ENCODE measurements around the gene CHIA. TPM values are rescaled to one million over a fixed set of nuclear protein-coding genes. Genes with fewer than 3 reads are reported as not detected.

The CHIA gene
- total and polyA plus RNA-seq, 2 donors from 2014 or later: 0.52 TPM; not detected in 1

DNA sequence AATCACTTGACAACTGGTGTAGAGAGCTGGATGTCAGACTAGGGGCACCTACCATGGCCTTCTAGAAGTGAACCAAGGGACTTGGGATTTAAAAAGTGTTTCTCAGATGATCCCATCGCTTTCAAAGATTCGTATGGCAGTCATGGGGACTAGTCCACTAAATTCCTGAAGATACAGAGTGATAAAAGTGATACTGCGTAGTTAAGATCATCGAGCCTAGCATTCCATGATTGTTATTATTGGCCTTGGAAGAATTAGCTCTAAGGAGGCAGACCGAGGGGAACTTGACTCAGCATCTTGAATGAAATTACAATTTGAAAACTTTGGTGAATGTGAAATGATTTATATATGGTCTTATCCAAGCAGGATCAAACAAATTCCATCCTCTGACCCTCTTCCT, 1.3 kb upstream of the CHIA start:
- DNase-seq: no peak
- Histone ChIP-seq H3K36me3 (ENCODE audit: control insufficient read depth in 2 of 3, insufficient read depth in 3 of 3, low read length in 3 of 3) (no peaks in the 10 kb centered on the region), H3K4me1 (ENCODE audit: control insufficient read depth in 2 of 3, insufficient read depth in 2 of 3, low read depth in 1 of 3, low read length in 3 of 3) (peaks cover 0 to 3% (median 0%) of the 10 kb centered on the region in 3 donors), H3K27ac (ENCODE audit: low read depth in 2 of 2, low read length in 2 of 2) (no peak overlapping the region), H3K9me3 (ENCODE audit: control insufficient read depth in 2 of 3, insufficient read depth in 1 of 3, low read length in 3 of 3) (no peaks in the 10 kb centered on the region), H3K27me3 (ENCODE audit: control insufficient read depth, insufficient read depth, low read length) (no peaks in the 10 kb centered on the region), H3K9ac (ENCODE audit: low read length in 3 of 3) (no peak overlapping the region), H3K4me3 (ENCODE audit: low read length in 3 of 3) (no peak overlapping the region)
- FAIRE-seq: no peak
- intact Hi-C loops (cut with DNase I): no loop called here
- TF ChIP-seq, protein P1, sequence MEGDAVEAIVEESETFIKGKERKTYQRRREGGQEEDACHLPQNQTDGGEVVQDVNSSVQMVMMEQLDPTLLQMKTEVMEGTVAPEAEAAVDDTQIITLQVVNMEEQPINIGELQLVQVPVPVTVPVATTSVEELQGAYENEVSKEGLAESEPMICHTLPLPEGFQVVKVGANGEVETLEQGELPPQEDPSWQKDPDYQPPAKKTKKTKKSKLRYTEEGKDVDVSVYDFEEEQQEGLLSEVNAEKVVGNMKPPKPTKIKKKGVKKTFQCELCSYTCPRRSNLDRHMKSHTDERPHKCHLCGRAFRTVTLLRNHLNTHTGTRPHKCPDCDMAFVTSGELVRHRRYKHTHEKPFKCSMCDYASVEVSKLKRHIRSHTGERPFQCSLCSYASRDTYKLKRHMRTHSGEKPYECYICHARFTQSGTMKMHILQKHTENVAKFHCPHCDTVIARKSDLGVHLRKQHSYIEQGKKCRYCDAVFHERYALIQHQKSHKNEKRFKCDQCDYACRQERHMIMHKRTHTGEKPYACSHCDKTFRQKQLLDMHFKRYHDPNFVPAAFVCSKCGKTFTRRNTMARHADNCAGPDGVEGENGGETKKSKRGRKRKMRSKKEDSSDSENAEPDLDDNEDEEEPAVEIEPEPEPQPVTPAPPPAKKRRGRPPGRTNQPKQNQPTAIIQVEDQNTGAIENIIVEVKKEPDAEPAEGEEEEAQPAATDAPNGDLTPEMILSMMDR (IDR thresholded peaks at IDR 0.05; ENCODE audit: borderline replicate concordance, extremely low read depth, insufficient read depth): no peak

DNA sequence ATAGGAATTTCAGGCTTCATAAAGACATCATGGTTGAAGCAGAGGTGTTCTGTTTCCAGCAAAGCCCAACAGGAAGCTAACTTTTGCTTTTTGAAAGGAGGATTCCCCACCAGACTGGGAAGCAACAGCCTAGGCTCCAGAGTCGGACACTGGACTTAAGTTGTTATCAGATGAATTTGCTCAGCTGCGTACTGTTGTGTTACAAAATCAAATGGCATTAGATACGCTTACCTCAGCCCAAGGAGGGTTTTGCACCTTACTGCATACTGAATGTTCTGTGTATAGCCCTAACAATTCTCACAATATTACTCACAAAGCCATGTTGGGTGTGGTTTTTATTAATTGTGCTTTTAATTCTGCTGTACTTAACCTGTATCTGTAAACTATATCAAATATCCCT, 547 bp upstream of the CHIA start:
- Histone ChIP-seq H3K4me1 (ENCODE audit: control insufficient read depth in 2 of 3, insufficient read depth in 2 of 3, low read depth in 1 of 3, low read length in 3 of 3) (peaks cover 0 to 3% (median 0%) of the 10 kb centered on the region in 3 donors), H3K9me3 (ENCODE audit: control insufficient read depth in 2 of 3, insufficient read depth in 1 of 3, low read length in 3 of 3) (no peaks in the 10 kb centered on the region), H3K27me3 (ENCODE audit: control insufficient read depth, insufficient read depth, low read length) (no peaks in the 10 kb centered on the region), H3K4me3 (ENCODE audit: low read length in 3 of 3) (no peak overlapping the region), H3K36me3 (ENCODE audit: control insufficient read depth in 2 of 3, insufficient read depth in 3 of 3, low read length in 3 of 3) (no peaks in the 10 kb centered on the region), H3K27ac (ENCODE audit: low read depth in 2 of 2, low read length in 2 of 2) (no peak overlapping the region), H3K9ac (ENCODE audit: low read length in 3 of 3) (no peak overlapping the region)
- intact Hi-C loops (cut with DNase I): no loop called here
- TF ChIP-seq, protein P1 (IDR thresholded peaks at IDR 0.05; ENCODE audit: borderline replicate concordance, extremely low read depth, insufficient read depth): no peak
- no peak for FAIRE-seq
- DNase-seq: no peak

DNA sequence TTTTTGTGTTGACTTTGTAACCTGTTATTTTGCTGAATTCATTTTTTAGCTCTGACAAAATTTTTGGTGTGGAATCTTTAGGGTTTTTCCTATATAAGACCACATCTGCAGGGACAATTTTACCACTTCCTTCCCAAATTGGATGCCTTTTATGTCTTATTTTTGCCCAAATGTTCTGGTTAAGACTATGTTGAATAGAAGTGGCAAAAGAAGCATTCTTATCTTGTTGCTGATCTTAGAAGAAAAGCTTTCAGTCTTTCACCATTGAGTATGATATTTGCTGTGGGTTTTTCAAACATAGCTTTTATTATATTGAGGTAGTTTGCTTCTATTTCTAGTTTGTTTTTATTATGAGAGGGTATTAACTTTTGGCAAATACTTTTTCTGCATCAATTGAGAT, 3.7 kb downstream of the CHIA start:
- Histone ChIP-seq H3K9ac (ENCODE audit: low read length in 3 of 3) (no peak overlapping the region), H3K4me1 (ENCODE audit: control insufficient read depth in 2 of 3, insufficient read depth in 2 of 3, low read depth in 1 of 3, low read length in 3 of 3) (peaks cover 0 to 3% (median 0%) of the 10 kb centered on the region in 3 donors), H3K4me3 (ENCODE audit: low read length in 3 of 3) (no peak overlapping the region), H3K27ac (ENCODE audit: low read depth in 2 of 2, low read length in 2 of 2) (no peak overlapping the region), H3K9me3 (ENCODE audit: control insufficient read depth in 2 of 3, insufficient read depth in 1 of 3, low read length in 3 of 3) (peaks cover 0 to 4% (median 0%) of the 10 kb centered on the region in 3 donors), H3K36me3 (ENCODE audit: control insufficient read depth in 2 of 3, insufficient read depth in 3 of 3, low read length in 3 of 3) (no peaks in the 10 kb centered on the region), H3K27me3 (ENCODE audit: control insufficient read depth, insufficient read depth, low read length) (no peaks in the 10 kb centered on the region)
- FAIRE-seq (no peak), DNase-seq (no peak)
- TF ChIP-seq, protein P1 (IDR thresholded peaks at IDR 0.05; ENCODE audit: borderline replicate concordance, extremely low read depth, insufficient read depth): no peak
- intact Hi-C loops (cut with DNase I): no loop called here

DNA sequence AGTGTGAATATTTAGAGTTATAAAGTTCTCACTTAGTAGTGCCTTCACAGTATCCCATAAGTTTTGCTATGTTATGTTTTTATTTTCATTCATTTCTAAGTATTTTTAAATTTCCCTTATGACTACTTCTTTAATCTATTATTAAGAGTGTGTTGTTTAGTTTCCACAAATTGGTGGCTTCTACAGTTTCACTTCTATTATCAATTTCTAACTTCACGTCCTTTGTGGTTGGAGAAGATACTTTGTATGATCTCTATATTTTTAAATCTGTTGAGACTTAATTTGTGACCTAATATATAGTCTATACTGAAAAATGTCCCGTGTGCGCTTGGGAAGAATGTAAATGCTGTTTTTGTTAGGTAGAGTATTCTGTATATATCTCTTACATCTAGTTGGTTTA, 11.7 kb downstream of the CHIA start:
- H3K9ac ChIP-seq (ENCODE audit: low read length in 3 of 3): no peak overlapping the region
- H3K9me3 ChIP-seq (ENCODE audit: control insufficient read depth in 2 of 3, insufficient read depth in 1 of 3, low read length in 3 of 3): no peaks in the 10 kb centered on the region
- DNase-seq (no peak), FAIRE-seq (no peak)
- no peaks in the 10 kb centered on the region for H3K36me3 ChIP-seq (ENCODE audit: control insufficient read depth in 2 of 3, insufficient read depth in 3 of 3, low read length in 3 of 3)
- no peaks in the 10 kb centered on the region for H3K27me3 ChIP-seq (ENCODE audit: control insufficient read depth, insufficient read depth, low read length)
- no peaks in the 10 kb centered on the region for H3K4me1 ChIP-seq (ENCODE audit: control insufficient read depth in 2 of 3, insufficient read depth in 2 of 3, low read depth in 1 of 3, low read length in 3 of 3)
- intact Hi-C loops (cut with DNase I): no loop called here
- no peak overlapping the region for H3K4me3 ChIP-seq (ENCODE audit: low read length in 3 of 3)
- TF ChIP-seq, protein P1 (IDR thresholded peaks at IDR 0.05; ENCODE audit: borderline replicate concordance, extremely low read depth, insufficient read depth): no peak
- no peak overlapping the region for H3K27ac ChIP-seq (ENCODE audit: low read depth in 2 of 2, low read length in 2 of 2)

Measured in kidney (tissue), 14 donors.